Fibroblast of lung (primary cell): ENCODE measurements around the gene WSCD2. TPM values are rescaled to one million over a fixed set of nuclear protein-coding genes. Genes with fewer than 3 reads are reported as not detected.

Experiments used
- DNase-seq, 2 donors: peaks; one replicate each; pipeline versions ENCODE4 v3.0.0 to v3.0.0-alpha.2; 2010; ENCODE audit warnings: low read depth in 2 of 2
- H2AFZ ChIP-seq: 2 replicates; pipeline ENCODE4 v1.5.1; 2012; ENCODE audit warnings: low read length, control low read depth, inconsistent platforms
- H3K27ac ChIP-seq: 2 replicates; pipeline ENCODE4 v1.5.1; 2011; ENCODE audit warnings: low read length, control low read depth; ENCODE audit not compliant: insufficient read depth
- H3K27me3 ChIP-seq: 2 replicates; pipeline ENCODE4 v1.5.1; 2011; ENCODE audit warnings: mild to moderate bottlenecking, low read length; ENCODE audit not compliant: control insufficient read depth, insufficient read depth
- H3K36me3 ChIP-seq: 2 replicates; pipeline ENCODE4 v1.5.1; 2011; ENCODE audit warnings: low read length; ENCODE audit not compliant: control insufficient read depth, insufficient read depth
- H3K4me1 ChIP-seq: 2 replicates; pipeline ENCODE4 v1.5.1; 2011; ENCODE audit warnings: low read length; ENCODE audit not compliant: control insufficient read depth, insufficient read depth; ENCODE audit errors: extremely low read depth
- H3K4me2 ChIP-seq: 2 replicates; pipeline ENCODE4 v1.5.1; 2011; ENCODE audit warnings: low read length, control low read depth; ENCODE audit not compliant: insufficient read depth; ENCODE audit errors: extremely low read depth
- H3K4me3 ChIP-seq, 4 experiments: fragments of 200-600 bp in 1 of 4; sonication (generic) in 1 of 4; replicated peaks in 1 of 4; 2 replicates each; pipeline ENCODE4 v1.5.1; 2011 to 2016; ENCODE audit warnings: low read length in 4 of 4, low read depth in 3 of 4, mild to moderate bottlenecking in 3 of 4, control low read depth in 2 of 4, inconsistent platforms in 1 of 4, mixed read lengths in 1 of 4; ENCODE audit not compliant: insufficient read depth in 1 of 4; ENCODE audit errors: control extremely low read depth in 1 of 4
- H3K79me2 ChIP-seq: 2 replicates; pipeline ENCODE4 v1.5.1; 2012; ENCODE audit warnings: mild to moderate bottlenecking, low read length, inconsistent platforms; ENCODE audit not compliant: control insufficient read depth, insufficient read depth
- H3K9ac ChIP-seq: 2 replicates; pipeline ENCODE4 v1.5.1; 2011; ENCODE audit warnings: mild to moderate bottlenecking, low read length, control low read depth; ENCODE audit not compliant: insufficient read depth
- H3K9me3 ChIP-seq: 2 replicates; pipeline ENCODE4 v1.5.1; 2012; ENCODE audit warnings: low read depth, low read length; ENCODE audit not compliant: control insufficient read depth, insufficient read depth
- H4K20me1 ChIP-seq: 2 replicates; pipeline ENCODE4 v1.5.1; 2011; ENCODE audit warnings: low read length; ENCODE audit not compliant: control insufficient read depth, insufficient read depth; ENCODE audit errors: extremely low read depth
- EZH2 ChIP-seq: IDR thresholded peaks from 2 replicates; pipeline ENCODE4 v1.5.1; 2012; ENCODE audit warnings: low read length, control low read depth, mild to moderate bottlenecking; ENCODE audit errors: missing control alignments
- polyA plus RNA-seq, 2 donors: library from polyadenylated mRNA; depleted of rRNA in 1 of 2; stranded (reverse) in 1 of 2; unstranded in 1 of 2; fragments of >200 nt; gene quantifications; 2 replicates each; pipeline ENCODE4 v1.2.1, GENCODE V29; 2011 to 2012; ENCODE audit warnings: missing spikeins in 1 of 2
- total RNA-seq: library from RNA; depleted of rRNA; stranded (reverse); fragments of >200 nt; gene quantifications from 2 replicates; pipeline ENCODE4 v1.2.1, GENCODE V29; 2014
- TF ChIP-seq, protein P1 (sequence below), 2 donors: IDR thresholded peaks in 1 of 2; conservative IDR thresholded peaks in 1 of 2; 1 replicate in 1 of 2; 2 replicates in 1 of 2; pipeline ENCODE4 v1.5.1; 2011 to 2012; ENCODE audit warnings: low read length in 2 of 2, control low read depth in 1 of 2, inconsistent platforms in 1 of 2, low read depth in 1 of 2, mild to moderate bottlenecking in 1 of 2

Gene WSCD2
- total and polyA plus RNA-seq, 2 donors (not counting 1 experiment from before 2014, with no cell fraction given): not detected

DNA sequence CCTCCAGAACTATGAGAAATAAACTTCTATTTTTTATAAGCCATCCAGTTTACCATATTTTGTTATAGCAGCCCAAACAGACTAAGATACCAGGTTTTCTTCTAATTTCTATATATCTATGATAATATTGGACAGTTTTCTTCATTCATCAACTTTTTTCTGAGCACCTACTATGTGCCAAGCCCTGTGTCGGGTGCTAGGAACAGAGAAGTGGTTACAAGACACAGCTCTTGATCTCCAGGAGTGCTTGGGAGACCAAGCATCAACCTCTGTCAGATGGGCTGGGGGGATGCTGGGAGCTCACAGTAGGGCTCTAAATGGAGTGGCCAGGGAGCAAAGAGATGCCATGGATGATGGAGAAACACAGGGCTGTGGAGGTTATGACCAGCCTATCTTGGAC lies 2.9 kb upstream of the WSCD2 start:
- H3K27me3 ChIP-seq: no peaks in the 10 kb centered on the region
- no peaks in the 10 kb centered on the region for H3K79me2 ChIP-seq
- no peak overlapping the region for H2AFZ ChIP-seq
- H3K4me3 ChIP-seq: no peak overlapping the region
- no peak overlapping the region for H3K4me2 ChIP-seq
- no peaks in the 10 kb centered on the region for H3K36me3 ChIP-seq
- H4K20me1 ChIP-seq: no peaks in the 10 kb centered on the region
- no peak for DNase-seq
- no peaks in the 10 kb centered on the region for H3K9me3 ChIP-seq
- H3K4me1 ChIP-seq: no peaks in the 10 kb centered on the region
- no peak overlapping the region for H3K9ac ChIP-seq
- H3K27ac ChIP-seq: no peak overlapping the region
- TF ChIP-seq, protein P1, sequence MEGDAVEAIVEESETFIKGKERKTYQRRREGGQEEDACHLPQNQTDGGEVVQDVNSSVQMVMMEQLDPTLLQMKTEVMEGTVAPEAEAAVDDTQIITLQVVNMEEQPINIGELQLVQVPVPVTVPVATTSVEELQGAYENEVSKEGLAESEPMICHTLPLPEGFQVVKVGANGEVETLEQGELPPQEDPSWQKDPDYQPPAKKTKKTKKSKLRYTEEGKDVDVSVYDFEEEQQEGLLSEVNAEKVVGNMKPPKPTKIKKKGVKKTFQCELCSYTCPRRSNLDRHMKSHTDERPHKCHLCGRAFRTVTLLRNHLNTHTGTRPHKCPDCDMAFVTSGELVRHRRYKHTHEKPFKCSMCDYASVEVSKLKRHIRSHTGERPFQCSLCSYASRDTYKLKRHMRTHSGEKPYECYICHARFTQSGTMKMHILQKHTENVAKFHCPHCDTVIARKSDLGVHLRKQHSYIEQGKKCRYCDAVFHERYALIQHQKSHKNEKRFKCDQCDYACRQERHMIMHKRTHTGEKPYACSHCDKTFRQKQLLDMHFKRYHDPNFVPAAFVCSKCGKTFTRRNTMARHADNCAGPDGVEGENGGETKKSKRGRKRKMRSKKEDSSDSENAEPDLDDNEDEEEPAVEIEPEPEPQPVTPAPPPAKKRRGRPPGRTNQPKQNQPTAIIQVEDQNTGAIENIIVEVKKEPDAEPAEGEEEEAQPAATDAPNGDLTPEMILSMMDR (conservative IDR thresholded peaks at IDR 0.05 in 1 of 2, IDR thresholded peaks at IDR 0.05 in 1 of 2; ENCODE audit: low read depth in 1 of 2, low read length in 2 of 2): no peak
- no peak for TF ChIP-seq EZH2

DNA sequence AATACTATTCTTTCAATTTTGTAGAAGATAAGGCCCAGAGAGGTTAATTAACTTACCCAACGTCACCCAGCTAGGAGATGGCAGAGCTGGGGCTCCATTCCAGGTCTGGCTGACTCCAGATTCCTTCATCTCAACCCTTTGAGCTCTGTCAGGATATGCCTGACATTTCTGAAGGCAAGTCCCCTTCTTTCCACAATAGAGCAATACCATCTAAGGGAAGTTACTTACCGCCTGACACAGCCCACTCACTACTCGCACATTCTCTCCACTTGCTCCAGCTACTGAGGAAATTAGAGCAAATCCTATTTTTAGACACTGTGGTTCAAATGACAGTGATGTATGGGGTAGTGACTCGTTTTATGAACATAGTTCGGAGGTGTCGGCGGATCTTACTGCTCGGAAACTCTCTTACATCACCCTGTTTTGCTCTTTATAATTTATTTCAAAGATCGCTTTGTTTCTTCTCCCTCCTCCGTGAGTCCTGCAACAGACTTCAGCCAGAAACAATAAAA lies 2.0 kb upstream of the WSCD2 start:
- TF ChIP-seq, protein P1 (conservative IDR thresholded peaks at IDR 0.05 in 1 of 2, IDR thresholded peaks at IDR 0.05 in 1 of 2; ENCODE audit: low read depth in 1 of 2, low read length in 2 of 2): no peak
- TF ChIP-seq EZH2: no peak
- Histone ChIP-seq H3K27me3 (no peaks in the 10 kb centered on the region), H3K9me3 (no peaks in the 10 kb centered on the region)

DNA sequence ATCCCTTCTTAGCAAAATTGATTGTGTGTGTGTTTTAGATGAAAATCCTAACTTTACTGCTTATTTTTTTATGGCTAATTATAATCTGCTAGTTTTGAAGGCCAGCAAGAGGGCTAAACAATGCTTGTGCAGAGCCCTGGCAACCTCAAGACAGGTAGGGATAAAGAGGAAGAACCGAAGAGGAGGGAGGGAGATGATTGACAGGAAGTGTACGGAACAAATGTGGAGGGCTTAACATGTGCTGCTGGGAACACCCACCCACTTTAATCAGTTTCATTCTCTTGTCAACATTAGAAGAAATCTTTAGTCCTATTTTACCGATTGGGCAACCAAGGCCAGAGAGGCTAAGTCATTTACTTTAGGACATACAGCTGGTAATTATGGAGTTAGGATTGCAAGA lies 1.4 kb upstream of the WSCD2 start:
- H3K4me1 ChIP-seq: no peaks in the 10 kb centered on the region
- TF ChIP-seq EZH2: no peak
- H4K20me1 ChIP-seq: no peaks in the 10 kb centered on the region
- H3K27me3 ChIP-seq: no peaks in the 10 kb centered on the region
- no peaks in the 10 kb centered on the region for H3K79me2 ChIP-seq
- H3K27ac ChIP-seq: no peak overlapping the region
- H3K9ac ChIP-seq: no peak overlapping the region
- no peaks in the 10 kb centered on the region for H3K36me3 ChIP-seq
- H3K9me3 ChIP-seq: no peaks in the 10 kb centered on the region
- DNase-seq: no peak
- H2AFZ ChIP-seq: no peak overlapping the region
- H3K4me2 ChIP-seq: no peak overlapping the region
- H3K4me3 ChIP-seq: no peak overlapping the region

More for the DNA sequence above, 2.0 kb upstream of the WSCD2 start:
- H3K4me1 ChIP-seq: no peaks in the 10 kb centered on the region
- H3K4me2 ChIP-seq: no peak overlapping the region
- H4K20me1 ChIP-seq: no peaks in the 10 kb centered on the region
- no peak overlapping the region for H3K4me3 ChIP-seq
- no peak overlapping the region for H2AFZ ChIP-seq
- no peak overlapping the region for H3K9ac ChIP-seq
- no peak for DNase-seq
- H3K36me3 ChIP-seq: no peaks in the 10 kb centered on the region
- H3K27ac ChIP-seq: no peak overlapping the region
- no peaks in the 10 kb centered on the region for H3K79me2 ChIP-seq
